Large intestine (tissue), 3 donors: ENCODE measurements around the gene PNKD. TPM values are rescaled to one million over a fixed set of nuclear protein-coding genes. Genes with fewer than 3 reads are reported as not detected.

Experiments used
- DNase-seq, 2 donors: peaks; one replicate each; pipeline versions ENCODE4 v3.0.0 to v3.0.0-alpha.2; 2013
- H3K27ac ChIP-seq: one replicate; pipeline ENCODE4 v1.5.1; 2013; ENCODE audit warnings: low read length
- H3K27me3 ChIP-seq: 2 replicates; pipeline ENCODE4 v1.6.1; 2013; ENCODE audit warnings: low read length; ENCODE audit not compliant: control insufficient read depth, insufficient read depth
- H3K36me3 ChIP-seq: 2 replicates; pipeline ENCODE4 v1.6.1; 2013; ENCODE audit warnings: low read length; ENCODE audit not compliant: control insufficient read depth, insufficient read depth
- H3K4me1 ChIP-seq: one replicate; pipeline ENCODE4 v1.6.1; 2013; ENCODE audit warnings: low read length; ENCODE audit not compliant: control insufficient read depth, insufficient read depth
- H3K4me3 ChIP-seq: one replicate; pipeline ENCODE4 v1.5.1; 2013; ENCODE audit warnings: low read length
- H3K9me3 ChIP-seq: one replicate; pipeline ENCODE4 v1.6.1; 2013; ENCODE audit warnings: mild to moderate bottlenecking, low read depth, low read length, moderate library complexity; ENCODE audit not compliant: control insufficient read depth
- WGBS: methylation state at CpG from one replicate; pipeline ENCODE4 v1.1.5; 2013; ENCODE audit warnings: low lambda C conversion rate; ENCODE audit not compliant: insufficient coverage; 5-methylcytosine and 5-hydroxymethylcytosine counted together
- polyA plus RNA-seq: library from polyadenylated mRNA; unstranded; fragments of 120-200 nt; gene quantifications from one replicate; pipeline ENCODE4 v1.2.1, GENCODE V29; 2013

PNKD gene
- polyA plus RNA-seq, 1 donor: 103 TPM

DNA sequence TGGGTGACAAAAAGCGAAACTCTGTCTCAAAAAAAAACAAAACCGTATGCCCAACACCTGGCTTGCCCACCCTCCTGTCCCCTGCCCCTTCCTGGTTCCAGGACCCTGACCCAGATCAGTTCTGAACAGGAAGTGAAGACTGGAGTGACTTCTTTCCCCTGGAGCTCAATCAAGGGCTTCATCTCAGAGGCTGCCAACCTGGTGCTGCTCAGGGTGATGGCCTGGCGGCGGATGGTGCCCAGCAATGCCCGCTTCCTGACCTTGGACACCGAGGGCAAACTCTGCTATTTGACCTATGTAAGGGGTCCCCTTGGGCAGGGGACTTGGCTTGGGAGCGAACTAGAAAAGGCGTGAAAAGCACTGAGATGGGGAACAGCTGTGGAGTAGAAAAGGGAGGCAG is 92.3 kb downstream of the PNKD start:
- Histone ChIP-seq H3K4me3 (no peak overlapping the region), H3K9me3 (no peaks in the 10 kb centered on the region), H3K4me1 (peaks cover 4% of the 10 kb centered on the region), H3K27ac (no peak overlapping the region), H3K36me3 (no peaks in the 10 kb centered on the region), H3K27me3 (no peaks in the 10 kb centered on the region)
- WGBS: 100% methylated on average over 1 of the region's 8 CpGs
- no peak for DNase-seq

DNA sequence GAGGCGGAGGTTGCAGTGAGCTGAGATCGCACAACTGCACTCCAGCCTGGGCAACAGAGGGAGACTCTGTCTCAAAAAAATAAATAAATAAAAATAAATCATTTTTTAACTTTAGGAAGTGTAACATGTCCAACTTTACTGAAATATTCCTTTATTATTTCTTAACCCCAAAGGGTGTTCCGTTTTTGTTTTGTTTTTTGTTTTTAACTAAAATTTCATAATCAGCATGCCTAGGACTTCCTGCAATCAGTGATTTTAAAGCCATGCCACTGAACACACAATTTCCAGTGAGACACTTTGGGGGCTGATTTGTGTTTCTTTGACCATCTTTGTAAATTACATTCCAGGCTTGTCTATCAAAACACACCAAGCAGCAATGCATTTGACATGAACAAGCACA is 93.4 kb downstream of the PNKD start:
- H3K27me3 ChIP-seq: no peaks in the 10 kb centered on the region
- no peak overlapping the region for H3K27ac ChIP-seq
- WGBS: 88% methylated on average over 1 of the region's 3 CpGs
- no peaks in the 10 kb centered on the region for H3K9me3 ChIP-seq
- no peak for DNase-seq
- H3K36me3 ChIP-seq: no peaks in the 10 kb centered on the region
- peaks cover 7% of the 10 kb centered on the region for H3K4me1 ChIP-seq
- no peak overlapping the region for H3K4me3 ChIP-seq

GRCh38 chr2:218364196-218364595 is 93.9 kb downstream of the PNKD start:
- Histone ChIP-seq H3K4me1 (peaks cover 7% of the 10 kb centered on the region), H3K36me3 (no peaks in the 10 kb centered on the region), H3K27ac (no peak overlapping the region), H3K4me3 (no peak overlapping the region), H3K9me3 (no peaks in the 10 kb centered on the region), H3K27me3 (no peaks in the 10 kb centered on the region)
- WGBS: no CpG with 5 or more reads among the region's 6 CpGs
- DNase-seq: no peak

DNA sequence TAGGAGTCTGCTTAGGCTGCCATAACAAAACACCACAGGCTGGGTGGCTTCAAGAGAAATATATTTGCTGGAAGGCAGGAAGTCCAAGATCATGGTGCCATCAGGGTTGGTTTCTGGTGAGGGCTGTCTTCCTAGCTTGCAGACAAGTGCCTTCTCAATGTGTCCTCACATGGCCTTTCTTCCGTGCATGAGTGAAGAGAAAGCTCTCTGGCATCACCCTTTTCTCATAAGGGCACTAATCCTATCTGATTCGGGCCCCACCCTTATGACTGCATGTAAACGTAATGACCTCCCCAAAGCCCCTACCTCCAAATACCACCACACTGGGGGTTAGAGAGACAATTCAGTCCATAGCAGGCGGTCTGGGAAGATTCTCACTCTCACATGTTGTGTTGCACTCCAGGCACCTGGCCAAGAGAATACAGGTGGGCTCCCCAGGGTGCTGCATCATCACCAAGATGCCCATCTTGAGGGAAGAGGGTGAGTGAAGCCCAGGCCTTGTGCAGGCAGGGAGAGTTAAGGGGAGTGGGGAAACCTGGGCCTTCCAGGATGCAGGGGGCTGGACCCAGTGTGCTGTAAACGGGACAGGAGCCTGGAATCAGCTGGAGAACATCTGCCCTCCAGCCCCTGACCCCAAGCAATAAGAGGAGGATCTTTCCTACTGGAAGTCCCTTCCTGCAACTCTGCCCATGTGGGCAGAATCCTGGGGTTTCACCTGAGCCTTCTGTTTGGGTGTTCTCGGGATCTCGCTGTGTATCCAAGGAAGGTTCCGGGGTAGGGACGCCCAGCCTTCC is 96.5 kb downstream of the PNKD start:
- H3K27ac ChIP-seq: peak overlapping the region; percentile 80
- no peaks in the 10 kb centered on the region for H3K27me3 ChIP-seq
- H3K4me1 ChIP-seq: peaks cover 7% of the 10 kb centered on the region
- no peak for DNase-seq
- no peaks in the 10 kb centered on the region for H3K36me3 ChIP-seq
- no peaks in the 10 kb centered on the region for H3K9me3 ChIP-seq
- no CpG with 5 or more reads among the region's 9 CpGs for WGBS
- H3K4me3 ChIP-seq: peak overlapping the region; percentile 60

DNA sequence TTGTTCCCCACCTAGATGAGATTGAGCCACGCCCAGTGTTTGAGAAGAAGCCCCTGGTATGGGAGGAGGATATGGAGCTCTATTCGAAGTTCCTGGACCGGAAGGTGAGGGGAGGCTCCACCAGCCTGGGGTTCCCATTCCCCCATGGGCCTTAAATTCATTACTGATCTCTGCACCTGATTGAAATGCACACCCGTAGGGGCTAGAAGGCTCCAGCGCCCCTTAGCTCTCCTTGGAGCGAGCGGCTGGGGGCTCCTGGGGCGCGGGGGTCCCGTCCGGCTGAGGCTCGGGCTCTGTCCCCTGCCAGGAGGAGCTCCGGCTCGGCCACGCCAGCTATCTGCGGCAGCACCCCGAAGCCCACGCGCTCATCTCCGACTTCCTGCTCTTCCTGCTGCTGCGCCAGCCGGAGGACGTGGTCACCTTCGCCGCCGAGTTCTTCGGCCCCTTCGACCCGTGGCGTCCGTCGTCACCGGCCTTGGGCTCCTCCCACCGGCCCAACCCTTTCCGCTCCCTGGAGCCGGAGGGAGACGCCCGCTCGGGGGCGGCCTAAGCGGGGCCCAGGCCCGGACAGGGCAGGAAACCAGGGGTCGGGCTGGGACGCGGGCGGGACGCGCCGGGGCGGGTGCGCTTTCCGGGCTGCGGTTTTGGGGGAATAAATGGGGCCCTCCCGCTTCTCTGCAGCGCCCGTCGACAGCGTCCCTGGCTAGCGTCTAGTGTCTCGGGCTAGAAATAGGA is 97.3 kb downstream of the PNKD start:
- H3K36me3 ChIP-seq: no peaks in the 10 kb centered on the region
- no peaks in the 10 kb centered on the region for H3K9me3 ChIP-seq
- no CpG with 5 or more reads among the region's 60 CpGs for WGBS
- peak overlapping the region; percentile 80 for H3K27ac ChIP-seq
- H3K4me3 ChIP-seq: peak overlapping the region; percentile 60
- peak; percentile 93 to 94 for DNase-seq
- H3K27me3 ChIP-seq: no peaks in the 10 kb centered on the region
- H3K4me1 ChIP-seq: peaks cover 7% of the 10 kb centered on the region

- H3K4me3 ChIP-seq: peak overlapping the region; percentile 60
- peak overlapping the region; percentile 80 for H3K27ac ChIP-seq
- H3K36me3 ChIP-seq: no peaks in the 10 kb centered on the region
- H3K27me3 ChIP-seq: no peaks in the 10 kb centered on the region
- peaks cover 7% of the 10 kb centered on the region for H3K4me1 ChIP-seq
- DNase-seq: no peak
- H3K9me3 ChIP-seq: no peaks in the 10 kb centered on the region
- WGBS: 69% methylated on average over 2 of the region's 21 CpGs
These were observed 97.8 kb downstream of the PNKD start for GRCh38 chr2:218368150-218368528.

- no peak for DNase-seq
- WGBS: no CpG with 5 or more reads among the region's 27 CpGs
- Histone ChIP-seq H3K9me3 (no peaks in the 10 kb centered on the region), H3K4me1 (peaks cover 7% of the 10 kb centered on the region), H3K27me3 (no peaks in the 10 kb centered on the region), H3K27ac (no peak overlapping the region), H3K36me3 (no peaks in the 10 kb centered on the region), H3K4me3 (no peak overlapping the region)
These were observed 98.4 kb downstream of the PNKD start for GRCh38 chr2:218368621-218369153.

DNA sequence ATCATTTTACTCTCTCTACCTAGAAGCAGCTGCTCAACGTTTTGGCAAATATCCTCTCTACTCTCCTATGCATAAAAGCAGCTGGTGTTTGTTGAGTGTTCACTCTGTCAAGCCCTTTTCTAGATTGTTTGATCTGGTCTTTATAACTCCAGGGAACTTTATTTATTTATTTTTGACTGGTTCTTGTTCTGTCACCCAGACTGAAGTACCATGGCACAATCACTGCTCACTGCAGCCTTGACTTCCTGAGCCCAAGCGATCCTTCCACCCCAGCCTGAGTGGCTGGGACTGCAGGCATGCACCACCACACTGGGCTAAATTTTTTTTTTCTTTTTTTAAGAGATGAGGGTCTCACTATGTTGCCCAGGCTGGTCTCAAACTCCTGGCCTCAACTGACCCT is 99.0 kb downstream of the PNKD start:
- no peak for DNase-seq
- WGBS: no CpG with 5 or more reads among the region's 2 CpGs
- Histone ChIP-seq H3K27me3 (no peaks in the 10 kb centered on the region), H3K9me3 (no peaks in the 10 kb centered on the region), H3K4me1 (peaks cover 7% of the 10 kb centered on the region), H3K27ac (no peak overlapping the region), H3K36me3 (no peaks in the 10 kb centered on the region), H3K4me3 (no peak overlapping the region)

DNA sequence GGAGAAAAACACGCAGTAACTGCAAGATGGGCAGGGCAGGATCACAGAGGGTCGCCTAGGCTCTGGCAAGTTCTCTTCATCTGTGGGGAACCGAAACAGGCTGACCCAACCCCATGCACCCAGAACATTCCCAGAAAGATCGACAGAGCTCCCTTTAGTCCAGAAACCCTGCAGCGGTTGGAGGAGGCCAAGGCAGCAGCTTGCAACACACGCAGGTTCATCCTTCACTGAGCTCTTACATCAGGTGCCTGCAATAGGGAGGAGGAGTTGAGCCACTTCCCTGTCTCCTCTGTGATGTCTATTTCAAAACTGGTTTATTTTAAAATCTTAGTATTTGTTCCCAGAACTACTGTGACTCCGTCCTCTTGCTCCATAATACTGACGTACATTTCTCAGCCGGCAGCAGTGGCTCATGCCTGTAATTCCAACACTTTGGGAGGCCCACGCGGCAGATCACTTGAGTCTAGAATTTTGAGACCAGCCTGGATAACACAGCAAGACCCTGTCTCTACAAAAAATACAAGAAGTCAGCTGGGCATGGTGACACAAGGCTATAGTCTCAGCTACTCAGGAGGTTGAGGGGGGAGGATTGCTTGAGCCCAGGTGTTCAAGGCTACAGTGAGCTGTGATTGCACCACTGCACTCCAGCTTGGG is 100.2 kb downstream of the PNKD start:
- WGBS: 64% methylated on average over 3 of the region's 11 CpGs
- H3K27me3 ChIP-seq: no peaks in the 10 kb centered on the region
- no peak overlapping the region for H3K27ac ChIP-seq
- DNase-seq: no peak
- no peak overlapping the region for H3K4me3 ChIP-seq
- H3K4me1 ChIP-seq: peaks cover 7% of the 10 kb centered on the region
- H3K36me3 ChIP-seq: no peaks in the 10 kb centered on the region
- no peaks in the 10 kb centered on the region for H3K9me3 ChIP-seq

GRCh38 chr2:218371983-218372350 is 101.6 kb downstream of the PNKD start:
- no peak for DNase-seq

More at GRCh38 chr2:218371983-218372350, 101.6 kb downstream of the PNKD start:
- Histone ChIP-seq H3K27ac (no peak overlapping the region), H3K4me1 (peaks cover 7% of the 10 kb centered on the region), H3K27me3 (no peaks in the 10 kb centered on the region), H3K9me3 (no peaks in the 10 kb centered on the region), H3K4me3 (no peak overlapping the region), H3K36me3 (no peaks in the 10 kb centered on the region)
